ENCODE results near the gene LPP.

The LPP gene

GRCh38 chr3:188779281-188779980 lies 625.5 kb downstream of the LPP start:
- no peak for DNase-seq

GRCh38 chr3:188780193-188781147 lies 626.5 kb downstream of the LPP start:
- no peak for DNase-seq

- DNase-seq, result no peak
Measured at GRCh38 chr3:188782613-188783124, 628.7 kb downstream of the LPP start.

GRCh38 chr3:188786424-188786823 lies 632.5 kb downstream of the LPP start:
- no peak for DNase-seq

GRCh38 chr3:188788621-188789081 lies 634.7 kb downstream of the LPP start:
- no peak for DNase-seq

GRCh38 chr3:188789251-188789650 lies 635.3 kb downstream of the LPP start:
- no peak for DNase-seq

GRCh38 chr3:188791311-188791710 lies 637.4 kb downstream of the LPP start:
- no peak for DNase-seq

- DNase-seq, result no peak
Measured at GRCh38 chr3:188792793-188793192, 638.8 kb downstream of the LPP start.

- DNase-seq, result no peak
Measured at GRCh38 chr3:188796122-188796631, 642.2 kb downstream of the LPP start.

- DNase-seq, result no peak
Measured at GRCh38 chr3:188797045-188797444, 643.1 kb downstream of the LPP start.

GRCh38 chr3:188798556-188799145 lies 644.7 kb downstream of the LPP start:
- DNase-seq, result no peak

GRCh38 chr3:188801393-188801792 lies 647.4 kb downstream of the LPP start:
- no peak for DNase-seq

GRCh38 chr3:188802645-188803044 lies 648.7 kb downstream of the LPP start:
- no peak for DNase-seq

- no peak for DNase-seq
Measured at GRCh38 chr3:188807006-188807405, 653.0 kb downstream of the LPP start.

GRCh38 chr3:188812198-188812597 lies 658.2 kb downstream of the LPP start:
- no peak for DNase-seq

- no peak for DNase-seq
Measured at GRCh38 chr3:188814581-188814980, 660.6 kb downstream of the LPP start.

GRCh38 chr3:188817103-188817934 lies 663.4 kb downstream of the LPP start:
- DNase-seq, result no peak

- no peak for DNase-seq
Measured at GRCh38 chr3:188817935-188818269, 663.9 kb downstream of the LPP start.

GRCh38 chr3:188818282-188818681 lies 664.3 kb downstream of the LPP start:
- no peak for DNase-seq

GRCh38 chr3:188819939-188820338 lies 666.0 kb downstream of the LPP start:
- no peak for DNase-seq

- DNase-seq, result no peak
Measured at GRCh38 chr3:188822004-188822403, 668.0 kb downstream of the LPP start.

- no peak for DNase-seq
Measured at GRCh38 chr3:188822411-188822810, 668.5 kb downstream of the LPP start.
